ENCODE data around the gene RGS7.

GRCh38 chr1:241167121-241167630, 189.8 kb downstream of the RGS7 start:
- TF ChIP-seq CTCF (IDR thresholded peaks at IDR 0.05; ENCODE audit: low read depth, low read length) (no peak), POLR2A (IDR thresholded peaks at IDR 0.05; ENCODE audit: extremely low read depth, insufficient read length) (no peak), MAX (IDR thresholded peaks at IDR 0.05; ENCODE audit: low read depth, low read length) (no peak), MYC (IDR thresholded peaks at IDR 0.05; ENCODE audit: low read depth, low read length) (no peak)
